KOPT-K1 (cell line): ENCODE data around the gene SVOPL.
A peak's percentile ranks its signal among the peaks of the same experiment; 100 is the strongest.

Experiments used
- H3K27ac ChIP-seq: fragments of 200-600 bp; sonication (generic); 2 replicates; pipeline ENCODE4 v1.5.1; 2016; ENCODE audit warnings: antibody characterized with exemption, mild to moderate bottlenecking, low read depth, low read length; ENCODE audit not compliant: poor library complexity, severe bottlenecking
- H3K36me3 ChIP-seq: fragments of 200-600 bp; sonication (generic); 2 replicates; pipeline ENCODE4 v1.5.1; 2017; ENCODE audit warnings: antibody characterized with exemption, mild to moderate bottlenecking, low read length, moderate library complexity; ENCODE audit not compliant: insufficient read depth
- H3K9me3 ChIP-seq: fragments of 200-600 bp; sonication (generic); 2 replicates; pipeline ENCODE4 v1.5.1; 2017; ENCODE audit warnings: antibody characterized with exemption, low read length, mild to moderate bottlenecking; ENCODE audit not compliant: insufficient read depth, poor library complexity, severe bottlenecking

Gene SVOPL

DNA sequence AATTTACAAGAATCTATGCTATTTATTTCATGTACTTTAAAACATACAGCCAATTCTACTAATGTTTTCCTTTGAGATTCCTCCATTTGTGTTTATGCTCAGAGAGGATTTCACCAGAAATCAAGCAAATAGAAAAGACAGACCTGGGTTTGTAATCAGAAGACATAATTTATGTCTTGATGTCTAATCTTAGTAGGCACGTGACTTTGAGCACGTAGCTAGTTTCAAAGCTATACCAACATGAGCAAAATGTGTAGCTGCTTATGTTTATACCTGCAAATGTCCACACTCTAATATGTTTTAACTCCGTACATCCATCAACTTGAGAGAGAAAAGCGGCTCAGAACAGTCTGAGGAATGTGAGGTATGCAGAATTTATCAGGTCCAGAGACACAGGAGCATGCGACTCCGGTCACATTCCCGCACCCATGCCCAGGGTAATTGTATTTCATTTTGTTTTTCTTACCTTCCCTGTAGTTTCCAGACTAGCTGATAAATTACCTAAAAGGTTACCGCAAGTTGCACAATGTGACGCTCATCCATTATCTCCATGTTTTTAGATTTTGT is 40.0 kb downstream of the SVOPL start:
- Histone ChIP-seq H3K27ac (no peak overlapping the region), H3K9me3 (no peaks in the 10 kb centered on the region), H3K36me3 (no peaks in the 10 kb centered on the region)

DNA sequence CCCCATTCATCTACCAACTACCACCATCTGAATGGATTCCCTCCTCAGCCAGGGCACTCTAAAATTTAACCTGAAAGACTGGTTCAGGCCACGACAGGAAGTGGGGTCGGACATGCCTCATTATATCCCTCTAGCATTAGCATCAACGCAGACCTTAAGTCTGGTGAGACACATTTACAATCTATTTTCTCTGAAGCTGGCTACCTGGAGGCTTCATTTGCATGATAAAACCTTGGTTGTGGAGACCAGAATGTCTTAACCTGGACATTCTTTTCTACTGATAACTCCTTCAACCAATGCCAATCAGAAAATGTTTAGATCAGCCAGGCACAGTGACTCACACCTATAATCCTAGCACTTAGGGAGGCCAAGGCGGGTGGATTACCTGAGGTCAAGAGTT is 42.3 kb downstream of the SVOPL start:
- no peak overlapping the region for H3K27ac ChIP-seq
- no peaks in the 10 kb centered on the region for H3K36me3 ChIP-seq
- peaks cover 10% of the 10 kb centered on the region for H3K9me3 ChIP-seq

DNA sequence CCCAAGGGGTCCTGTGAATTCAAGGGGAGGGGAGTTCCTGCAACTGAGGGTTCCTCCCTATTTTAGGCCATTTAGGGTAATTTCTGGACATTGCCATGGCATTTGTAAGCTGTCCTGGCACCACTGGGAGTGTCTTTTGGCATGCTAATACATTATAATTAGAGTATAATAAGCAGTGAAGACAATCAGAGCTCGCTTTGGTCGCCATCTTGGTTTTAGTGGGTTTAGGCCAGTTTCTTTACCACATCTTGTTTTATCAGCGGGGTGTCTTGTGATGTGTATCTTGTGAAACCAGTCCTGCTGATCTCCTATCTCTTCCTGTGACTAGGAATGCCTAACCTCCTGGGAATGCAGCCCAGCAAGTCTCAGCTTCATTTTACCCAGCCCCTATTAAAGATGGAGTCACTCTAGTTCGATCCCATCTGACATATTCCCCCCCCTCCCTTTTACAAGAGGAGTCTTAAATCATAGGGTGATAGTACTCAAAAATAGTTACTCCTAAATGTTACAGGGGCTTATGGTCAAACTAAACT is 43.2 kb downstream of the SVOPL start:
- Histone ChIP-seq H3K27ac (no peak overlapping the region), H3K36me3 (no peaks in the 10 kb centered on the region)

DNA sequence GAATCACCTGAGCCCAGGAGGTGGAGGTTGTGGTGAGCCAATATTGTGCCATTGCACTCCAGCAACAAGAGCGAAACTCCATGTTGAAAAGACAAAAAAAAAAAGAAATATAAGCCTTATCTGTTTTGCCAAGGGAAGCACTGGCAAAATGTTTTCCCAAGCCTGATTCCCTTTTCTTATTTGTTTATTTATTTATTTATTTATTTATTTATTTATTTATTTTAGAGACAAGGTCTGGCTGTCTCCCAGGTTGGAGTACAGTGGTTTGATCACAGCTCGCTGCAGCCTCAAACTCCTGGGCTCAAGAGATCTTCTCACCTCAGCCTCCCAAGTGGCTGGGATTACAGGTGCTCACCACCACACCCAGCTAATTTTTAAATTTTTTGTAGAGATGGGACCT is 44.2 kb downstream of the SVOPL start:
- H3K27ac ChIP-seq: no peak overlapping the region
- no peaks in the 10 kb centered on the region for H3K36me3 ChIP-seq
- peaks cover 18% of the 10 kb centered on the region for H3K9me3 ChIP-seq

More for the DNA sequence above, 43.2 kb downstream of the SVOPL start:
- H3K9me3 ChIP-seq: peaks cover 18% of the 10 kb centered on the region

DNA sequence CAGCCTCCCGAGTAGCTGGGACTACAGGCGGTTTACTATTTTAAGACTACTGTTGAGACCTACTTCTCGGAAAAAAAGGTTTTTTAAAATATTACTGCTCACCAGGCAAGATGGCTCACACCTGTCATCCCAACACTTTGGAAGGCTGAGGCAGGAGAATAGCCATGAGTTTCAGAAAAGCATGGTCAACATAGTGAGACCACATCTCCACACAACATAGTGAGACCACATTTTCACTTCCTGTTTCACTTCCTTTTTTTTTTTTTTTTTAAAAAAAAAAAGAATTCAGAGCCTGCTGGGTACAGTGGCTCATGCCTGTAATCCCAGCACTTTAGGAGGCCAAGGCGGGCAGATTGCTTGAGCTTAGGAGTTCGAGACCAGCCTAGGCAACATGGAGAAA is 46.5 kb downstream of the SVOPL start:
- H3K9me3 ChIP-seq: peaks cover 18% of the 10 kb centered on the region
- H3K36me3 ChIP-seq: no peaks in the 10 kb centered on the region
- H3K27ac ChIP-seq: no peak overlapping the region

DNA sequence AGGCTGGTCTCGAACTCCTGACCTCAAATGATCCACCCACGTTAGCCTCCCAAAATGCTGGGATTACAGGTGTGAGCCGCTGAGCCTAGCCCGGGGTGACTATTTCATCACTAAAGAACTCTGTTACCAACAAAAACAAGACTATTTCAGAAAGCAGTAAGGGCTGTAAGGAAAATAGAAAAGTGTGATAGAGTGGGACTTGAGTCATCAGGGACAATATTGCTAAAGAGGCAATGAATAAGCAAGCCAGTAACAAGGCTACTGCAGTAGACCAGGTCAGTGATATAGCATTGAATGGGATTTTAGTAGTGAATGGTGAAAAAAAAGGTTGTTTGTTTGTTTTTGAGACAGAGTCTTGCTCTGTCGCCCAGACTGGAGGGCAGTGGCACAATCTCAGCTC is 51.7 kb downstream of the SVOPL start:
- Histone ChIP-seq H3K9me3 (peaks cover 13% of the 10 kb centered on the region), H3K36me3 (no peaks in the 10 kb centered on the region), H3K27ac (no peak overlapping the region)

DNA sequence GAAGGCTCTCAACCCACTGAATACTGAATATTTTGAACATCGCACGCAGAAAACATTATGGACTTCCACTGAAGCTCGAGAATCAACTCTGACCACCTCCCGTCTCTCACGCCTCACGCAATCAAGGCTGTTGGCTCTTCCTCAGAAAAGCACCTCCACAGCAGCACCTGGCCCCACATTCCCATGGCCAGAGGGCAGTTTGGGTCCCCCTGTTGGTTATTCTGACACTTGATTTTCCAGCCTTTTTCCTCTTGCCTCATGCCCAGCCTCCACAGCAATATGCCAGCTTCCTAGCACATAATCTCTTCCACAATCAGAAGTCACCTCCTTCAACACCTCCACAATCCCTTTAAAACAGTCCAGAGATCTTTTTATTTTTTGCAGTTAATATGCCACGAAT is 55.9 kb downstream of the SVOPL start:
- H3K36me3 ChIP-seq: no peaks in the 10 kb centered on the region
- H3K27ac ChIP-seq: no peak overlapping the region
- no peaks in the 10 kb centered on the region for H3K9me3 ChIP-seq

DNA sequence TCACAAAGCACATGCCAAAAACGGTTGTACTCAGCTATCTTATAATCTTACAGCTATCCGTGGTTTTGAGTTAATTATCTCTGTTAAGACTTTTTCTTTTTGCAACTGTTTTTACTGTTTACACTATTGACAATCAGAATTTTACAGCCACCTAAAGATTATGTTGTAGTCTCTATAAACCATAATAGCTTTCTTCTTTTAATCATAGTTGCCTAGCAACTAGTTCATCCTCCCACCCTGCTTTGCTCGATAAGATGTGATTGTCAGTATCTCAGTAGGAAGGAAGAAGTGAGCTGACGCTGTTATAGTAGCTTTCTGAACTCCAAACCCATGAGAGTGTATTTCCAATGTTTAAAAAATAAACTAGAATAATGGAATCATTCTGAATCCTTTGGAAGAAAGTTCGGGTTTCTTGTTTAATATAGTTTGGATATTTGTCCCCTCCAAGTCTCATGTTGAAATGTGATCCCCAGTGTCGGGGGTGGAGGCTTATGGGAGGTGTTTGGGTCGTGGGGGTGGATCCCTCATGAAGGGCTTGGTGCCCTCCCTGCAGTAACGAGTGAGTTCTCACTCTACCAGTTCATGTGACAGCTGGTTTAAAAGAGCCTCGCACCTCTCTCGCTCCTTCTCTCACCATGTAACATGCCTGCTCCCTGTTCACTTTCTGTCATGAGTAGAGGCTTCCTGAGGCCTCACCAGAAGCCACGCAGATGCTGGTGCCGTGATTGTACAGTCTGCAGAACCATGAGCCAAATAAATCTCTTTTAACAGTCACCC is 68.1 kb downstream of the SVOPL start:
- H3K36me3 ChIP-seq: no peaks in the 10 kb centered on the region

DNA sequence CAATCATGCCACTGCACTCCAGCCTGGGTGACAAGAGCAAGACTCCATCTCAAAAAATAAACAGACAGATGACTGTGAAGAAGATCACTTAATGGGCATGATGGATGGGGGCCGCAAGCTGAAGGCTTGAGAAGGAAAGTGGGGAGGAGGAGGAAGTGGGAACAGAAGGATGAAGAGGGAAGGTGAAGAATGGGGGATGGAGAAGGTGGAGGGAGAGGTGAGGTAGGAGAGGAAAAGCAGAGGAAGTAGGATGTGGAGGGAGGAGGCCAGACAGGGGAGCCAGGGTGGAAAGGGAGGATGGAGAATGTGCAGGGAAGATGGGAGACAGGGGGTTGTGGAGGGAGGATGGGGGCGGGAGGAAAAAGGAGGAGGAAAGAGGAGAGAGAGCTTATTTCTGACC is 68.8 kb downstream of the SVOPL start:
- H3K9me3 ChIP-seq: no peaks in the 10 kb centered on the region
- peak overlapping the region; percentile 72 for H3K27ac ChIP-seq
- no peaks in the 10 kb centered on the region for H3K36me3 ChIP-seq

More for the DNA sequence above, 68.1 kb downstream of the SVOPL start:
- Histone ChIP-seq H3K27ac (peak overlapping the region; percentile 72), H3K9me3 (no peaks in the 10 kb centered on the region)

DNA sequence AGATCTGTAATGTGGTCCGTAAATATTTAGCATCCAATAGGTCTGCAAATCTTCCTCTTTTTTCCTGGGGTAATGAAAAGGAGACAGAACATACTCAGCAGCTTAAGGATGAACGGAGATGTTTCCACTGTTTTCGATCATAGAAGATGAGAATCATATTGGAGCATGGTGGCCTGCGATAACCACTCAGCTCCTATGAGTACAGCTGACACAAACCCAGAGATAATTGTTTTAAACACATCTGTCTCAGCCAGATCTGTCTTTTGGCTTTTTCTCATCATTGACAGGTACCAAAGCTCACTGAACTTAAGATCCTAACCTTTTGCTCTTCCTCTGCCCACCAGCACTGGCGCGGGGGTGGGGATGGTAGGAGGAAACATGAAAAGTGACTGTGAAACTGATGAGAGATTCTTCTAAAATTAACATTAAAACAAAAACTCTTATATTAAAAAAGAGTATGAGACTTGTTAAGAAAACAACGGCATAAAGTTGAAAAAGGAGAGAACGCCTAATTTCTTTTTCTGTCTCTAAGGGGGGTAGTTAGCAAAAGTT is 71.0 kb downstream of the SVOPL start:
- peak overlapping the region; percentile 41 for H3K27ac ChIP-seq
- no peaks in the 10 kb centered on the region for H3K36me3 ChIP-seq
- H3K9me3 ChIP-seq: no peaks in the 10 kb centered on the region

DNA sequence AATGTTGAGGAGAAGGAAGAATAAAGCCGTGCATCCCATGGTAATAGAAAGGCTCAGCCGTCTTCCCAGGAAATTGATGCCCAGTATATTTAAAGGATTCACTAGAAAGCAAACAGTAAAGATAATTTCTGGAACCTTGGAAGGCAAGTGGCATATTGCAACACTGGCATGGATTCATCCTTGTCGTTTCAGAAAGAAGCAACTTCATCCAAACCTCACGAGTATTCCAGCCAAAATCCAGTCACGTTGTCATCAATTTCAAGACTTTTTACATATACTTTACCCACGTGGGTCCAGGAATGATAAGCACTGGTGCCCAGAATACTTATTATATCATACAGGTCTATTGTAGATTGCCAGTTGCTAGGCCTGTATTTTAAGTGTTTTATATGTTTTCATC is 73.8 kb downstream of the SVOPL start:
- Histone ChIP-seq H3K9me3 (no peaks in the 10 kb centered on the region), H3K36me3 (no peaks in the 10 kb centered on the region), H3K27ac (peak overlapping the region; percentile 97)

DNA sequence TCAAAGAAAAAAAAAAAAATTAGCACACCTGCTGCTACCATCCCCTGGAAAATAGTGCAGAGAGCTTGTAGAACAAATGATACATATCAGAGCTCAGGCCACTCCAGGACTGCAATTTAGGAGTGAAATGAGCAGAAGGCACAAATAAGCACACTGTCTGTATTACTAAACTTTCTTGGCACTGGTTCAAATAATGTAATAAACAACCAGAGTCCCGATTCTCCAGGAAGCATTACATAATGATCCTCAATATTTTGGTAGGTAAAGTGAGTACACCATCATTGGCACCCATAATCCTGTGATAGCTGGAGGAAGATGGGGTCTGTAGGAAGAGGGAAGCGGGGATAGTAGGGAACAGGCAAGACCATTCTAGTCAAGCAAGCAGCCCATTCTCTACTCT is 74.3 kb downstream of the SVOPL start:
- Histone ChIP-seq H3K36me3 (no peaks in the 10 kb centered on the region), H3K27ac (peak overlapping the region; percentile 97), H3K9me3 (no peaks in the 10 kb centered on the region)

DNA sequence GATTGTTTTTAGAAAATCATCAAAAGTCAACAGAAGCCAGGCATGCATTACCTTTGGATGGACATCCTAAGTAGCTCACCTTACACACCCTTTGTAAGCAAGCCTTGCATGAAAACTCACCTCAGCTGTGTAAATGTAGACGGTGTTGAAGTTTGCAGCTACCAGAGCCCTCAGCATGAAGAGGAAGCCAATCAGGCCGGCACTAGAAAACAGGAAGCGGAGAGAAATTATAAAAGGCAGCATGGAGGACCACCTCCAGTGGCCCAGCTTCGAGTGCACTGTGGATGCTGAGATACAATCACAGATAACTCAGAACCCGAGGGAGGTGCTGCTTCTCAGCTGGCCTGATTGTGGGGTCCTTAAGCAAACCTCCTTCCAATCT is 75.3 kb downstream of the SVOPL start:
- Histone ChIP-seq H3K9me3 (no peaks in the 10 kb centered on the region), H3K36me3 (no peaks in the 10 kb centered on the region), H3K27ac (peak overlapping the region; percentile 97)

DNA sequence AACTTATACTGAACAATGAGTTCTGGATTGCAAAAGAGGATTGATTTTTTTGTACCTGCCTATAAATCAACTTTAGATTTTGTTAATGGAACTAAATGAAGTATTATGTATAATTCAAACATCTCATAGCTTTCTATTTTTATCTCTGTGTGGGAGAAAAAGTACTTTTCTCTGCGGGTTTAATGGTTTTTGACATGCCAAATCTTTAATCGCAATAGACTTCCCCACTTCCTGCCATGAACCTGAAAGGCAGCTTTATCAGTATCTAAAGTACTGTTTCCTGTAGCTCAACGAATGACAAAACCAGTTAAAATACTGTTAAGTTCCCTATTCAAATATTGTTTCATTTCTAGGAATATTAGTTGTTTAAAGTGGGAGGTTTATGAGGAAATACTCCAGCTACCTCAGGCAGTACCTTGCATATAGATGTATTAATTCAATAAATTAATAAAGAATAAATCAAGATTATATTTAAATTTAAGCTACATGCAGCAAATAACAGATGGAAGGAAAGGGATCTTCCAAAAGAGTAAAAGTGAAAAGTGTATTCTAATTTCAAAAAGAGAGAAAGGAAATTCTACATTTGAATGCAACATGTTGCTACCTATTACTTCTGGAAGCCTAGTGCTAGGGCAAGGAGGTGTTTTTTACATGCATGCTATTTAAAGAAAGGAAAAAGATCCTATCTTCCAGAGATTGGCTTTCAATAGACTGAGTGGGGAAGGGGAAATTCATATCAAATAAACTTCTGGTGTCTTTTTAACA is 75.9 kb downstream of the SVOPL start:
- no peaks in the 10 kb centered on the region for H3K36me3 ChIP-seq
- H3K27ac ChIP-seq: peak overlapping the region; percentile 97

DNA sequence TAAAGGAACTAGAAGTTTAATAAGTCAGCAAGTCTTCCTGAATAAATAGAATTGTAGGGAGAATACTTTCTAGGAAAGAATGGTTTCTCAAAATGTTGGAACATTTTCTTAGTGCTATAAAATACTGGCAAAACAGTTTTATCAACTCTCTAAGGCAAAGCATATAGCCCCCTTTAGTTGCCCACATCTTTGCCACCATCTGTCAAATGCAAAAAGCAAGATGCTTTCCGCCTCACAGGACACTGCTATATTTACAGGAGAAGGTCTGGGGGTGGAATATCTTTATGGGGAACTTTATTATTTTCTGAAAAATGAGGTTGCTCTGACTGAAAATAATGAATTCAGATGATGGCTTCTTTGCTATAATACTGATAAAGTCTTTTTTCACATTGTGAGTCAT is 78.3 kb downstream of the SVOPL start:
- Histone ChIP-seq H3K9me3 (no peaks in the 10 kb centered on the region), H3K27ac (no peak overlapping the region), H3K36me3 (no peaks in the 10 kb centered on the region)

More for the DNA sequence above, 75.9 kb downstream of the SVOPL start:
- H3K9me3 ChIP-seq: no peaks in the 10 kb centered on the region
